Effector memory CD4-positive, alpha-beta T cell (primary cell): ENCODE data around the gene ISLR.

Experiments
- DNase-seq, 3 donors: peaks; one replicate each; pipeline ENCODE4 v3.0.0-alpha.2; 2020
- H3K27ac ChIP-seq: 2 replicates; pipeline ENCODE4 v1.7.0; 2013; ENCODE audit warnings: mild to moderate bottlenecking, low read length, moderate library complexity; ENCODE audit not compliant: insufficient read depth, poor library complexity, severe bottlenecking
- H3K27me3 ChIP-seq: replicated peaks from 2 replicates; pipeline ENCODE4 v1.7.0; 2013; ENCODE audit warnings: mild to moderate bottlenecking, low read length; ENCODE audit not compliant: insufficient read depth, control insufficient read depth, poor library complexity, severe bottlenecking
- H3K36me3 ChIP-seq: 2 replicates; pipeline ENCODE4 v1.7.0; 2013; ENCODE audit warnings: mild to moderate bottlenecking, low read length, moderate library complexity; ENCODE audit not compliant: control insufficient read depth, insufficient read depth
- H3K4me1 ChIP-seq: 2 replicates; pipeline ENCODE4 v1.7.0; 2013; ENCODE audit warnings: low read length, mild to moderate bottlenecking; ENCODE audit not compliant: control insufficient read depth, insufficient read depth, poor library complexity, severe bottlenecking
- H3K4me3 ChIP-seq: 2 replicates; pipeline ENCODE4 v1.7.0; 2013; ENCODE audit warnings: low read length, low read depth, mild to moderate bottlenecking; ENCODE audit not compliant: insufficient read depth, poor library complexity, severe bottlenecking
- H3K9me3 ChIP-seq: 2 replicates; pipeline ENCODE4 v1.7.0; 2013; ENCODE audit warnings: mild to moderate bottlenecking, low read length, moderate library complexity; ENCODE audit not compliant: control insufficient read depth

ISLR gene

DNA sequence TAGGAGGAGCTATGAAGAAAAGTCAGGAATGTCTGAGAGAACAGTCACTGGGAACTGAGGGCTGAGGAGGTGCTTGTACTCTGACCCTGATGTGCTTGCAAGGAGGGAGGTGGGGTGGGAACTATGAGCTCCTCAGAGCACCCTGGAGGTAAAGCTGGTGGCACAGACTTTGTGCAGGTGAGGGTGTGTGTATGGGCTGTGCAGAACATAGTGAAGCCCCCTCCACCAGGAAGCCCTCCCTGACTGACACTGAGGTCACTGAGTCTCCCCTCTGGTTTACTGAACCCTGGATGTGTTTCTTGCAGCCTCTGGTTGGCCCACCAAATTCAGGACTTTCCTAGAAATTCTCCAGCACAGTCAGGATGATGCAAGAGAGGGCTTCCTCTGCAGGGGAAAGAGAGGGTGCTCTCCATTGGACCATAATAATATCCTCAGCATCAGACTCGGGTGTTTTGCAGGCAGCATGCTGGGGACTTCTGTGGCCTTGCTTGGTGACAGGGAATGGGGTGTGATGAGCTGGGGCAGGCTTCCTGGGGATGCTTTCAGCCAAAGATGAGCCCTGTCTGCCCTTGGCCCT lies 1.5 kb upstream of the ISLR start:
- Histone ChIP-seq H3K36me3 (no peaks in the 10 kb centered on the region), H3K27ac (no peak overlapping the region), H3K4me1 (no peaks in the 10 kb centered on the region), H3K9me3 (no peaks in the 10 kb centered on the region), H3K4me3 (no peak overlapping the region), H3K27me3 (no peaks in the 10 kb centered on the region)
- DNase-seq, result no peak

DNA sequence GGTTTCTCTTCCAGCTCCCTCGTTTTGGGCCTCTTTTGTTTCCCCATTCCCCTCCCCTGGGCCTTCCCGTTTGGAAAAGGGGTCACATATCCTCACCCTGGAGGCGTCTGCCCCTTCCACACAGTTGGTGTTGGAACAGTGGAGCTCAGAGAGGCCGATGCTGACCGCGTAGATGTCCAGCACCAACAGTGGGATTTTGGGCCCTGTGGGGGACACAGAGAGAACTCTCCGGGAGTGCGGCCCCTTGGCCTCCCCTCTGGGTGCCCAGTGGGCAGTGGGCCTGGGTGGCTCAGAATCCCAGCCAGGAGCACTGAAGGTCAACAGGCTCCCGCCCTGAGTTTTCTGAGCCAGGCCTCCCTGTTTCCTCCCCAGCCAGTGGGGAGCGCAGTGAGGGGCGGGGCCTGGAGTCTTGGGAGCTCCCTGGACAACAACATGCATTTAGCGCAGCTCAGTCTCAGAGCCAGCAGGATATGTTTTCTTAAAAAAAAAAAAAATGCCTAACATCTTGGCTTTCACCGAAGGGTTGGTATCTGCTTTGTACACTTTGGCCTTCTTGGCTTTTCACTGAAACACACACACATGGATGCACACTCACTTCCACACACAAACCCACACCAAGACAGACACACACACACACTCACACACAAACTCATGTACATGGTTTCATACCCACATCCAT lies 670 bp upstream of the ISLR start:
- Histone ChIP-seq H3K4me1 (no peaks in the 10 kb centered on the region), H3K4me3 (no peak overlapping the region), H3K36me3 (no peaks in the 10 kb centered on the region), H3K27me3 (no peaks in the 10 kb centered on the region), H3K27ac (no peak overlapping the region), H3K9me3 (no peaks in the 10 kb centered on the region)
- DNase-seq, result no peak

DNA sequence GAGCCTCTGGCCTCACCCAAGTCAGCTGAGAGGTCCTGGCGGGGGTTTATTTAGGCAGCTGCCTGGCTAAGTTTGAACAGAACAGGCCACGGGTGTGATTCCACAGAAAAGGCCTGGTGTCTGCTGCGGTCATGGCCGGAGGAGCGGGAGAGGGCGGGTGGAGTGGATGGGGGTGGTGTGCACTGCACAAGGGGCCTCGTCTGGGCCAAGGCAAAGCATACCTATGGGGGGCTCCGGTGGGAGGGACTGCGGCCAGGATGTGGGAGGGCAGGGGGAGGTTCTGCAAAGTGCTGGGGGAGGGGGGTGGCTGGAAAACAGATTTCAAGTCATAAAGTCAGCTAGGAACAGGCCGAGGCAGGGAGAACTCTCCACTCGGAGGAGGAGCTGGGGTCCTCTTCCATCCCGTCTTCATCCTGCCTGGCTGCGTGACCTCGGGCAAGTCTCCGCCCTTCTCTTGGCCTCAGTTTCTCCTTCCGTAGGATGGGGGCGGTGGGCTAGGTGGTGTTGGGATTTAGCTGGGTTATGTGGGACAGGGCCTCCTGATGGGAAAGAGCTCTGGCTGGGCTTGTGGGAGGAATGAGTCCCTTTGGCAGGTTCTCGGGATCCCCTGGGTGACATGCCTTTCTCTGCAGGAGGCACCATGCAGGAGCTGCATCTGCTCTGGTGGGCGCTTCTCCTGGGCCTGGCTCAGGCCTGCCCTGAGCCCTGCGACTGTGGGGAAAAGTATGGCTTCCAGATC lies 878 bp downstream of the ISLR start:
- no peak for DNase-seq
- Histone ChIP-seq H3K36me3 (no peaks in the 10 kb centered on the region), H3K4me1 (no peaks in the 10 kb centered on the region), H3K9me3 (no peaks in the 10 kb centered on the region), H3K4me3 (no peak overlapping the region), H3K27ac (no peak overlapping the region), H3K27me3 (no peaks in the 10 kb centered on the region)

DNA sequence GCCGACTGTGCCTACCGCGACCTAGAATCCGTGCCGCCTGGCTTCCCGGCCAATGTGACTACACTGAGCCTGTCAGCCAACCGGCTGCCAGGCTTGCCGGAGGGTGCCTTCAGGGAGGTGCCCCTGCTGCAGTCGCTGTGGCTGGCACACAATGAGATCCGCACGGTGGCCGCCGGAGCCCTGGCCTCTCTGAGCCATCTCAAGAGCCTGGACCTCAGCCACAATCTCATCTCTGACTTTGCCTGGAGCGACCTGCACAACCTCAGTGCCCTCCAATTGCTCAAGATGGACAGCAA lies 1.4 kb downstream of the ISLR start:
- Histone ChIP-seq H3K27me3 (no peaks in the 10 kb centered on the region), H3K4me3 (no peak overlapping the region), H3K36me3 (no peaks in the 10 kb centered on the region), H3K4me1 (no peaks in the 10 kb centered on the region), H3K9me3 (no peaks in the 10 kb centered on the region), H3K27ac (no peak overlapping the region)
- no peak for DNase-seq

DNA sequence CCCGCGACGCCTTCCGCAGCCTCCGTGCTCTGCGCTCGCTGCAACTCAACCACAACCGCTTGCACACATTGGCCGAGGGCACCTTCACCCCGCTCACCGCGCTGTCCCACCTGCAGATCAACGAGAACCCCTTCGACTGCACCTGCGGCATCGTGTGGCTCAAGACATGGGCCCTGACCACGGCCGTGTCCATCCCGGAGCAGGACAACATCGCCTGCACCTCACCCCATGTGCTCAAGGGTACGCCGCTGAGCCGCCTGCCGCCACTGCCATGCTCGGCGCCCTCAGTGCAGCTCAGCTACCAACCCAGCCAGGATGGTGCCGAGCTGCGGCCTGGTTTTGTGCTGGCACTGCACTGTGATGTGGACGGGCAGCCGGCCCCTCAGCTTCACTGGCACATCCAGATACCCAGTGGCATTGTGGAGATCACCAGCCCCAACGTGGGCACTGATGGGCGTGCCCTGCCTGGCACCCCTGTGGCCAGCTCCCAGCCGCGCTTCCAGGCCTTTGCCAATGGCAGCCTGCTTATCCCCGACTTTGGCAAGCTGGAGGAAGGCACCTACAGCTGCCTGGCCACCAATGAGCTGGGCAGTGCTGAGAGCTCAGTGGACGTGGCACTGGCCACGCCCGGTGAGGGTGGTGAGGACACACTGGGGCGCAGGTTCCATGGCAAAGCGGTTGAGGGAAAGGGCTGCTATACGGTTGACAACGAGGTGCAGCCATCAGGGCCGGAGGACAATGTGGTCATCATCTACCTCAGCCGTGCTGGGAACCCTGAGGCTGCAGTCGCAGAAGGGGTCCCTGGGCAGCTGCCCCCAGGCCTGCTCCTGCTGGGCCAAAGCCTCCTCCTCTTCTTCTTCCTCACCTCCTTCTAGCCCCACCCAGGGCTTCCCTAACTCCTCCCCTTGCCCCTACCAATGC lies 2.0 kb downstream of the ISLR start:
- Histone ChIP-seq H3K9me3 (no peaks in the 10 kb centered on the region), H3K27me3 (no peaks in the 10 kb centered on the region), H3K4me3 (no peak overlapping the region), H3K4me1 (no peaks in the 10 kb centered on the region), H3K36me3 (no peaks in the 10 kb centered on the region), H3K27ac (no peak overlapping the region)
- no peak for DNase-seq

DNA sequence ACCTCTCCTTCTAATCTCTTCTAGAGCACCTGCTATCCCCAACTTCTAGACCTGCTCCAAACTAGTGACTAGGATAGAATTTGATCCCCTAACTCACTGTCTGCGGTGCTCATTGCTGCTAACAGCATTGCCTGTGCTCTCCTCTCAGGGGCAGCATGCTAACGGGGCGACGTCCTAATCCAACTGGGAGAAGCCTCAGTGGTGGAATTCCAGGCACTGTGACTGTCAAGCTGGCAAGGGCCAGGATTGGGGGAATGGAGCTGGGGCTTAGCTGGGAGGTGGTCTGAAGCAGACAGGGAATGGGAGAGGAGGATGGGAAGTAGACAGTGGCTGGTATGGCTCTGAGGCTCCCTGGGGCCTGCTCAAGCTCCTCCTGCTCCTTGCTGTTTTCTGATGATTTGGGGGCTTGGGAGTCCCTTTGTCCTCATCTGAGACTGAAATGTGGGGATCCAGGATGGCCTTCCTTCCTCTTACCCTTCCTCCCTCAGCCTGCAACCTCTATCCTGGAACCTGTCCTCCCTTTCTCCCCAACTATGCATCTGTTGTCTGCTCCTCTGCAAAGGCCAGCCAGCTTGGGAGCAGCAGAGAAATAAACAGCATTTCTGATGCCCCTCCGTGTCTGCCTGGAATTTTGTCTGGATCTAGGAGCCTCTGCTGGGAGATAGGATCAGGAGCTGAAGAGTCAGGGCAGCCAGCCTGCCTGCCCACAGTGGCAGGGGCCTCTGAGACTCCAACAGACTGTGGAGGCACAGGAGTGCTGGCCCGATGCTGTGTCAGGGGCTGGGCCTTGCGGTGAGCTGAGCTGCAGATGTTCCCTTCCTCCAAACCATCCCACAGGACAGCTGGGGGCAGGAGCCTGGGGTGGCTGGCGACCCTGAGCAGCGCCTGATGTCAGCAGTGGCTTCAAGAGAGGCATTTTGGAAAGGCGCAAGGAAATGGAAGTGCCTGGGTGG lies 3.0 kb downstream of the ISLR start:
- Histone ChIP-seq H3K27ac (no peak overlapping the region), H3K9me3 (no peaks in the 10 kb centered on the region), H3K27me3 (no peaks in the 10 kb centered on the region), H3K4me1 (no peaks in the 10 kb centered on the region), H3K4me3 (no peak overlapping the region), H3K36me3 (no peaks in the 10 kb centered on the region)
- DNase-seq, result no peak

DNA sequence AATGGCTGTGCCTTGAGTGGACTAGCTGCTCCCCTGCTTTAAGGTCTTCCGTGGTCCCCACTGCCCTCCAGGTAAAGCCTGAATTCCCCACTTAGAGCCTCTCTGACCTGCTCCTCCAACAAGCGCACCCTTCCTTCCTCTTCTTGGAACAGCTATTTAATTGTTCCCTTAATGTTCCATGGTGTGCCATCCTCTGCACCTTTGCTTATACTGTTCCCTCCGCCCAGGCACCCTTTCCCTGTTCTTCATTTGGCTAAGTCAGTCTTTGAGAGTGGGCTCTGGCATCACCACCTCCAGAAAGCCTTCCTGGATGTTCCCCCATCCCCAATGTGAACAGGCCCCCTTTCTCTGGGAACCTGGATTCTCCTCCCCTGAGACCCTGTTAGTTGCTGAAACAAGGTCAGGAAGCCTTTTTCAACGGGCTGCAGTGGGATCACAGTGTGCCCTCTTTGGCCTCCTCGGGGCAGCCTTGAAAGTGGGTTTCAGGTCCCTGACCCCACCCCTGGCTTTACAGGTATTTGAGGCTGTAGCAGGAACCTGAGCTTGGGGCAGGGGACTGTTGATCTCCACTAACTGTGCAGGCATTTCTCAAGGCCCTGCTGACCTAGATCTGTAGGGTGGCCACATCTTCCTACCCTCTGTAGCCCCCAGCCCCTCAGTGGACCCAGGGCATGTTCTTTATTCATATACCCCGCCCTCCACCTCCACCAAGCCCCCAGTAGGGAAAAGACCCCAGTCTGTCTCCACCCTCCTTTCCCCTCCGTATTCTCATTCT lies 5.0 kb downstream of the ISLR start:
- Histone ChIP-seq H3K9me3 (no peaks in the 10 kb centered on the region), H3K27ac (no peak overlapping the region), H3K36me3 (no peaks in the 10 kb centered on the region), H3K4me3 (no peak overlapping the region), H3K4me1 (no peaks in the 10 kb centered on the region), H3K27me3 (no peaks in the 10 kb centered on the region)
- no peak for DNase-seq

DNA sequence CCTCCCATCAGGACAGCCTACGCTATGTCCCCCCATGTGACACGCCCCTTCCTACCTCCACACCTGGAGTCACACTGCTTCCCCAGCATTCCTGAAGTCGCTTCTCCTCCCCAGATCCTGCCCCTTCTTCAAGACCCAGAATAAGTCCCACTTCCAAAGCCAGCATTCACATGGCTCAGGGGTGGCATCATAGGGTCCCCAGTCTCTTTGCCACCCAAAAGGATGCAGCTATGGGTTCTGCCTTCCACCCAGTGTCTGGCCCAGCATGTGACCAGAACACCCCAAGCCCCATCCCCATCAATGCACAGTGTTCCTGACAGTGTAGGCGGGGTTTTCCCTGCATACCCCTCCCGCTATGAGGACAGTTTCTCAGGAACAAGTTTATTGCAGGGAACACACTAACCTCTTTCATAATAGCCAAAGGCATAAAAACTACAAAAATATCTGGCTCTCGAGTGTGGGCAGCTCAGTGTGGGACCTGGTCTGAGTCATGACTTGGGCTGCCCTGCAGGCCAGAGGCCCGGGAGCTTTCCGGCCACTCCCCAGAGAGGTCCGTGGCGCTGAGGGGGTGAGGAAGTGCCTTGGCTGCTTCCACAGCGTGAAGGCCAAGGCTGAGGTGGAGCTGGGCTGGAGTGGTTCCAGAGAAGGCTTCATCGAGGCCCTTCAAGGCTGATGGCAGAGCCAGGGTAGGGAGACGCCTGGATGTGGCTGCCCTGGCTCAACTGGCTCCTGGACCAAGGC lies 5.8 kb downstream of the ISLR start:
- no peak overlapping the region for H3K4me3 ChIP-seq
- no peak for DNase-seq
- H3K36me3 ChIP-seq, result no peaks in the 10 kb centered on the region
- H3K27me3 ChIP-seq, result no peaks in the 10 kb centered on the region
- no peak overlapping the region for H3K27ac ChIP-seq
- H3K4me1 ChIP-seq, result no peaks in the 10 kb centered on the region
- no peaks in the 10 kb centered on the region for H3K9me3 ChIP-seq
